ENCODE measurements around the gene CTTNBP2NL.

DNA sequence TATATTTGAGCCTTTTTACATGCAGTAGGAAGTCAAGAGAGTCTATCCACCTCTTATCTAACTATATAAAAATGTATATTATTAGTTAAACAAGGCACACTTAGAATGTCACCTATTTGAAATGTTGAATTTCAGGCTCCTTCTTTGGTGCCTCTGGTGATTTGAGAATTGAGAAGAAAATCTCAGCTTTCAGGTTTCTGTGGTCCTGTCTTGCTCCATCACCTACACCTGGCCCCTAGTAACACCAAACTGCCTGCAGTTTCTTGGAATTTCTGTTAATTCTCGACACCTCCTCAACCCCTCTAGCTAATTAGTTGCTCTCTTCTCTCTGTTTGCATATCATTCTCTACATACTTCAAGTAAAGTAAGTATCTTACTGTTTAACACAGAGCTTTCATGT lies 57.9 kb downstream of the CTTNBP2NL start:
- TF ChIP-seq, protein P1, sequence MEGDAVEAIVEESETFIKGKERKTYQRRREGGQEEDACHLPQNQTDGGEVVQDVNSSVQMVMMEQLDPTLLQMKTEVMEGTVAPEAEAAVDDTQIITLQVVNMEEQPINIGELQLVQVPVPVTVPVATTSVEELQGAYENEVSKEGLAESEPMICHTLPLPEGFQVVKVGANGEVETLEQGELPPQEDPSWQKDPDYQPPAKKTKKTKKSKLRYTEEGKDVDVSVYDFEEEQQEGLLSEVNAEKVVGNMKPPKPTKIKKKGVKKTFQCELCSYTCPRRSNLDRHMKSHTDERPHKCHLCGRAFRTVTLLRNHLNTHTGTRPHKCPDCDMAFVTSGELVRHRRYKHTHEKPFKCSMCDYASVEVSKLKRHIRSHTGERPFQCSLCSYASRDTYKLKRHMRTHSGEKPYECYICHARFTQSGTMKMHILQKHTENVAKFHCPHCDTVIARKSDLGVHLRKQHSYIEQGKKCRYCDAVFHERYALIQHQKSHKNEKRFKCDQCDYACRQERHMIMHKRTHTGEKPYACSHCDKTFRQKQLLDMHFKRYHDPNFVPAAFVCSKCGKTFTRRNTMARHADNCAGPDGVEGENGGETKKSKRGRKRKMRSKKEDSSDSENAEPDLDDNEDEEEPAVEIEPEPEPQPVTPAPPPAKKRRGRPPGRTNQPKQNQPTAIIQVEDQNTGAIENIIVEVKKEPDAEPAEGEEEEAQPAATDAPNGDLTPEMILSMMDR (IDR thresholded peaks at IDR 0.05): no peak
- TF ChIP-seq EP300 (IDR thresholded peaks at IDR 0.05) (no peak), POLR2AphosphoS5 (IDR thresholded peaks at IDR 0.05) (no peak), POLR2A (IDR thresholded peaks at IDR 0.05) (no peak)

Data from stomach (tissue), 4 donors.